Osteocyte (in vitro differentiated cells): ENCODE results near the gene ZNF292. TPM values are rescaled to one million over a fixed set of nuclear protein-coding genes. Genes with fewer than 3 reads are reported as not detected.
A peak's percentile ranks its signal among the peaks of the same experiment; 100 is the strongest.
"Not testable (repeated sequence)": the region's sequence is repeated elsewhere in the genome, so short reads cannot be mapped to it uniquely, and the experiment has no call there.

Source experiments
- DNase-seq: peaks from one replicate; pipeline ENCODE4 v3.0.0; 2021; ENCODE audit warnings: mixed read lengths; ENCODE audit not compliant: unreplicated experiment; ENCODE audit errors: extremely low spot score
- H3K27ac Mint-ChIP-seq: one replicate; pipeline ENCODE4 v1.8.0; 2021; ENCODE audit warnings: mild to moderate bottlenecking, mixed read lengths; ENCODE audit not compliant: unreplicated experiment
- H3K27me3 Mint-ChIP-seq: one replicate; pipeline ENCODE4 v1.8.0; 2021; ENCODE audit warnings: mixed read lengths; ENCODE audit not compliant: unreplicated experiment
- H3K36me3 Mint-ChIP-seq: one replicate; pipeline ENCODE4 v1.8.0; 2021; ENCODE audit warnings: mixed read lengths; ENCODE audit not compliant: unreplicated experiment
- H3K4me1 Mint-ChIP-seq: one replicate; pipeline ENCODE4 v1.8.0; 2021; ENCODE audit warnings: mixed read lengths; ENCODE audit not compliant: unreplicated experiment
- H3K4me3 Mint-ChIP-seq: one replicate; pipeline ENCODE4 v1.8.0; 2021; ENCODE audit warnings: mild to moderate bottlenecking, moderate library complexity, mixed read lengths; ENCODE audit not compliant: unreplicated experiment
- H3K9me3 Mint-ChIP-seq: one replicate; pipeline ENCODE4 v1.8.0; 2021; ENCODE audit warnings: mixed read lengths; ENCODE audit not compliant: unreplicated experiment
- CTCF ChIP-seq: fragments of 200-600 bp; sonication (generic); IDR thresholded peaks from 2 replicates; pipeline ENCODE4 v1.5.0; 2021; ENCODE audit warnings: antibody characterized with exemption, mild to moderate bottlenecking, moderate library complexity
- total RNA-seq: library from RNA; stranded (reverse); gene quantifications from 2 replicates; pipeline ENCODE4 v1.2.1, GENCODE V29; 2021

ZNF292 gene
- total RNA-seq, 1 donor from 2014 or later = 38.8 TPM

GRCh38 chr6:87237804-87238203, 82.4 kb downstream of the ZNF292 start:
- Mint-ChIP-seq H3K27ac (no peak overlapping the region), H3K36me3 (peaks cover 10% of the 10 kb centered on the region), H3K9me3 (no peaks in the 10 kb centered on the region), H3K27me3 (no peaks in the 10 kb centered on the region), H3K4me1 (no peaks in the 10 kb centered on the region), H3K4me3 (no peak overlapping the region)
- peak; percentile 64 for TF ChIP-seq CTCF
- DNase-seq = no peak

GRCh38 chr6:87239098-87239635, 83.8 kb downstream of the ZNF292 start:
- not testable (repeated sequence) for H3K27ac Mint-ChIP-seq, DNase-seq, H3K36me3 Mint-ChIP-seq, H3K27me3 Mint-ChIP-seq, H3K4me3 Mint-ChIP-seq, H3K9me3 Mint-ChIP-seq, H3K4me1 Mint-ChIP-seq

GRCh38 chr6:87241304-87241703, 85.9 kb downstream of the ZNF292 start:
- Mint-ChIP-seq H3K27ac (no peak overlapping the region), H3K9me3 (no peaks in the 10 kb centered on the region), H3K27me3 (no peaks in the 10 kb centered on the region), H3K4me3 (no peak overlapping the region), H3K36me3 (peaks cover 8% of the 10 kb centered on the region), H3K4me1 (no peaks in the 10 kb centered on the region)
- DNase-seq = no peak
- no peak for TF ChIP-seq CTCF

GRCh38 chr6:87242311-87242710, 86.9 kb downstream of the ZNF292 start:
- no peak for DNase-seq
- peaks cover 12% of the 10 kb centered on the region for H3K36me3 Mint-ChIP-seq
- H3K9me3 Mint-ChIP-seq = no peaks in the 10 kb centered on the region
- no peak overlapping the region for H3K27ac Mint-ChIP-seq
- H3K4me1 Mint-ChIP-seq = no peaks in the 10 kb centered on the region
- H3K4me3 Mint-ChIP-seq = no peak overlapping the region
- H3K27me3 Mint-ChIP-seq = no peaks in the 10 kb centered on the region
- no peak for TF ChIP-seq CTCF

GRCh38 chr6:87243812-87244211, 88.4 kb downstream of the ZNF292 start:
- DNase-seq = no peak
- no peak overlapping the region for H3K27ac Mint-ChIP-seq
- no peaks in the 10 kb centered on the region for H3K4me1 Mint-ChIP-seq
- no peak for TF ChIP-seq CTCF
- peaks cover 17% of the 10 kb centered on the region for H3K36me3 Mint-ChIP-seq
- no peak overlapping the region for H3K4me3 Mint-ChIP-seq
- no peaks in the 10 kb centered on the region for H3K27me3 Mint-ChIP-seq
- no peaks in the 10 kb centered on the region for H3K9me3 Mint-ChIP-seq

- TF ChIP-seq CTCF = no peak
- H3K27ac Mint-ChIP-seq = no peak overlapping the region
- H3K36me3 Mint-ChIP-seq = peaks cover 23% of the 10 kb centered on the region
- no peaks in the 10 kb centered on the region for H3K4me1 Mint-ChIP-seq
- H3K9me3 Mint-ChIP-seq = no peaks in the 10 kb centered on the region
- H3K4me3 Mint-ChIP-seq = no peak overlapping the region
- no peak for DNase-seq
- H3K27me3 Mint-ChIP-seq = no peaks in the 10 kb centered on the region
Observed at GRCh38 chr6:87244380-87244779, 89.0 kb downstream of the ZNF292 start.
